Measurements from ENCODE around the gene ALX3. TPM values are rescaled to one million over a fixed set of nuclear protein-coding genes. Genes with fewer than 3 reads are reported as not detected.

ALX3 gene
- total and polyA plus RNA-seq, 2 of the 8 experiments (the other 6 are each of a cell fraction or from before 2014, with no cell fraction given): 0.20 TPM; not detected in 1

- TF ChIP-seq CHD7 (IDR thresholded peaks at IDR 0.05; ENCODE audit: insufficient replicate concordance, low read length): no peak
- no peak for TF ChIP-seq TBP (IDR thresholded peaks at IDR 0.05; ENCODE audit: low read depth, low read length)
- TF ChIP-seq TAF7 (optimal IDR thresholded peaks at IDR 0.05; ENCODE audit: borderline replicate concordance, low read depth, low read length): no peak
- TF ChIP-seq KDM4A (IDR thresholded peaks at IDR 0.05; ENCODE audit: low read depth, low read length, severe bottlenecking): no peak
These were observed 13.7 kb downstream of the ALX3 start (continued) for GRCh38 chr1:110056776-110057175.

Measured in H1 (cell line).